Nephron (organoid): ENCODE measurements around the gene KCNE4.

Experiments
- H3K27ac Mint-ChIP-seq, 3 experiments: 2 replicates each; pipeline ENCODE4 v1.8.0; 2020; ENCODE audit warnings: mixed read lengths in 3 of 3, mild to moderate bottlenecking in 2 of 3, moderate library complexity in 1 of 3
- H3K27me3 Mint-ChIP-seq: 2 replicates; pipeline ENCODE4 v1.8.0; 2021; ENCODE audit warnings: low read depth, mild to moderate bottlenecking, moderate library complexity, mixed read lengths
- H3K36me3 Mint-ChIP-seq: 2 replicates; pipeline ENCODE4 v1.8.0; 2020; ENCODE audit warnings: low read depth, mixed read lengths
- H3K4me1 Mint-ChIP-seq: 2 replicates; pipeline ENCODE4 v1.8.0; 2020; ENCODE audit warnings: mixed read lengths
- H3K4me3 Mint-ChIP-seq, 3 experiments: 2 replicates each; pipeline ENCODE4 v1.8.0; 2020; ENCODE audit warnings: mild to moderate bottlenecking in 3 of 3, mixed read lengths in 3 of 3, moderate library complexity in 2 of 3
- H3K9me3 Mint-ChIP-seq: 2 replicates; pipeline ENCODE4 v1.8.0; 2020; ENCODE audit warnings: mixed read lengths
- CTCF ChIP-seq, 3 experiments: fragments of 200-600 bp; sonication (generic); IDR thresholded peaks; one replicate each; pipeline ENCODE4 v1.5.0; 2021; ENCODE audit warnings: antibody characterized with exemption in 3 of 3; ENCODE audit not compliant: unreplicated experiment in 3 of 3

The KCNE4 gene

GRCh38 chr2:223036790-223037444 lies 15.1 kb upstream of the KCNE4 start:
- no peak overlapping the region for H3K4me3 Mint-ChIP-seq
- peaks cover 11% of the 10 kb centered on the region for H3K9me3 Mint-ChIP-seq
- no peaks in the 10 kb centered on the region for H3K27me3 Mint-ChIP-seq
- H3K4me1 Mint-ChIP-seq: peaks cover 7% of the 10 kb centered on the region
- H3K36me3 Mint-ChIP-seq: peaks cover 4% of the 10 kb centered on the region
- no peak for TF ChIP-seq CTCF (IDR thresholded peaks at IDR 0.05; ENCODE audit: unreplicated experiment in 3 of 3)
- no peak overlapping the region for H3K27ac Mint-ChIP-seq

- peaks cover under 1% of the 10 kb centered on the region for H3K36me3 Mint-ChIP-seq
- peaks cover 7% of the 10 kb centered on the region for H3K4me1 Mint-ChIP-seq
- no peak overlapping the region for H3K4me3 Mint-ChIP-seq
- no peak for TF ChIP-seq CTCF (IDR thresholded peaks at IDR 0.05; ENCODE audit: unreplicated experiment in 3 of 3)
- H3K9me3 Mint-ChIP-seq: peaks cover 6% of the 10 kb centered on the region
- no peaks in the 10 kb centered on the region for H3K27me3 Mint-ChIP-seq
- no peak overlapping the region for H3K27ac Mint-ChIP-seq
These were observed 14.6 kb upstream of the KCNE4 start for GRCh38 chr2:223037445-223037800.

GRCh38 chr2:223039618-223040017 lies 12.4 kb upstream of the KCNE4 start:
- peaks cover 2% of the 10 kb centered on the region for H3K9me3 Mint-ChIP-seq
- TF ChIP-seq CTCF (IDR thresholded peaks at IDR 0.05; ENCODE audit: unreplicated experiment in 3 of 3): no peak
- H3K27ac Mint-ChIP-seq: no peak overlapping the region
- no peaks in the 10 kb centered on the region for H3K27me3 Mint-ChIP-seq
- H3K4me1 Mint-ChIP-seq: peaks cover 7% of the 10 kb centered on the region
- no peak overlapping the region for H3K4me3 Mint-ChIP-seq
- H3K36me3 Mint-ChIP-seq: no peaks in the 10 kb centered on the region

GRCh38 chr2:223040527-223040926 lies 11.5 kb upstream of the KCNE4 start:
- Mint-ChIP-seq H3K9me3 (peaks cover 2% of the 10 kb centered on the region), H3K27ac (no peak overlapping the region), H3K4me1 (peaks cover 7% of the 10 kb centered on the region), H3K4me3 (no peak overlapping the region), H3K27me3 (no peaks in the 10 kb centered on the region), H3K36me3 (no peaks in the 10 kb centered on the region)
- TF ChIP-seq CTCF (IDR thresholded peaks at IDR 0.05; ENCODE audit: unreplicated experiment in 3 of 3): no peak

GRCh38 chr2:223041527-223042109 lies 10.4 kb upstream of the KCNE4 start:
- no peak for TF ChIP-seq CTCF (IDR thresholded peaks at IDR 0.05; ENCODE audit: unreplicated experiment in 3 of 3)
- Mint-ChIP-seq H3K4me1 (peaks cover 7% of the 10 kb centered on the region), H3K27ac (peak overlapping the region in 2 of 3 experiments; percentile 0 to 9), H3K4me3 (no peak overlapping the region), H3K36me3 (no peaks in the 10 kb centered on the region), H3K9me3 (peaks cover 2% of the 10 kb centered on the region), H3K27me3 (no peaks in the 10 kb centered on the region)

GRCh38 chr2:223042284-223042683 lies 9.7 kb upstream of the KCNE4 start:
- Mint-ChIP-seq H3K4me3 (no peak overlapping the region), H3K9me3 (peaks cover 2% of the 10 kb centered on the region), H3K27me3 (no peaks in the 10 kb centered on the region), H3K27ac (no peak overlapping the region), H3K4me1 (peaks cover 7% of the 10 kb centered on the region), H3K36me3 (no peaks in the 10 kb centered on the region)
- TF ChIP-seq CTCF (IDR thresholded peaks at IDR 0.05; ENCODE audit: unreplicated experiment in 3 of 3): no peak
